Activated CD4-positive, alpha-beta T cell treated with anti-CD3 and anti-CD28 coated beads, Interleukin-2, Interleukin-6, amounts not matched to agents 100 ng/mL and 50 ng/mL, durations not matched to agents 16 hours and 8 hours (primary cell): Measurements from ENCODE around the gene SRGAP3.

Experiments
- DNase-seq: peaks from one replicate; pipeline ENCODE4 v3.0.0-alpha.2; 2020

Gene SRGAP3

GRCh38 chr3:8952130-8952529, 297.3 kb downstream of the SRGAP3 start:
- DNase-seq, result no peak

GRCh38 chr3:8945890-8946600, 303.4 kb downstream of the SRGAP3 start:
- no peak for DNase-seq

DNA sequence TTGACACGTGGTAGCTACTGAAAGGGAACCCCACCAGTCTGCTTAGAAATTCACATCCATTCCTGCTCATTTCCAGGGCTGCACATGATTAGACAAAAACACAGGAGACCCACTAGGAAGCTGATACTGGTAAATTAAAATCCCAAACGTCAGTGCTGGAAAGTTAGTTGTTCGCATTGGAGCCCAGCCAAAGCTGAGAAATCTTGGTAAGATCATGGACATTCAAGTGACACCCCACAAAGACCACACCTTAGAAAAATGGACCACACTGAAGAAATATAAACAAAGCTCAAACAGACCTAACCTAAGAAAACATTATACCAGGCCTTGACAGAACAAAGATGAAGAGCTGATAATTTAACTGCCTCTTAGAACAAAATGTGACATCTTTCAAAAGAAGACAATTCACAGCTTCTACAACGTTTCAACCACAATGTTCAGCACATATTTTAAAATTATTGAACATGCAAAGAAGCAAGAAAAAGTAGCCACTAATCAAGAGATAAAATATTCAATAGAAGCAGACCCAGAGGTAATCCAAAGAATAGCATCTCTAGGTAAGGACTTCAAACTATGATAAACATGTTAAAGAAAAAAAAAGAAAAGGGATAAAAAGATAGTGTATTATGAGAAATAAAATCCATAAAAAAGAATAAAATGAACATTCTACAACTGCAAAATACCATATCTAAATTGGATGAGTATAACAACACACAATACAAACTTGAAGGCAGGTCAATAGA, 306.5 kb downstream of the SRGAP3 start:
- DNase-seq, result no peak

GRCh38 chr3:8942115-8942514, 307.3 kb downstream of the SRGAP3 start:
- no peak for DNase-seq

- DNase-seq, result no peak
These were observed 311.4 kb downstream of the SRGAP3 start for GRCh38 chr3:8938021-8938420.

DNA sequence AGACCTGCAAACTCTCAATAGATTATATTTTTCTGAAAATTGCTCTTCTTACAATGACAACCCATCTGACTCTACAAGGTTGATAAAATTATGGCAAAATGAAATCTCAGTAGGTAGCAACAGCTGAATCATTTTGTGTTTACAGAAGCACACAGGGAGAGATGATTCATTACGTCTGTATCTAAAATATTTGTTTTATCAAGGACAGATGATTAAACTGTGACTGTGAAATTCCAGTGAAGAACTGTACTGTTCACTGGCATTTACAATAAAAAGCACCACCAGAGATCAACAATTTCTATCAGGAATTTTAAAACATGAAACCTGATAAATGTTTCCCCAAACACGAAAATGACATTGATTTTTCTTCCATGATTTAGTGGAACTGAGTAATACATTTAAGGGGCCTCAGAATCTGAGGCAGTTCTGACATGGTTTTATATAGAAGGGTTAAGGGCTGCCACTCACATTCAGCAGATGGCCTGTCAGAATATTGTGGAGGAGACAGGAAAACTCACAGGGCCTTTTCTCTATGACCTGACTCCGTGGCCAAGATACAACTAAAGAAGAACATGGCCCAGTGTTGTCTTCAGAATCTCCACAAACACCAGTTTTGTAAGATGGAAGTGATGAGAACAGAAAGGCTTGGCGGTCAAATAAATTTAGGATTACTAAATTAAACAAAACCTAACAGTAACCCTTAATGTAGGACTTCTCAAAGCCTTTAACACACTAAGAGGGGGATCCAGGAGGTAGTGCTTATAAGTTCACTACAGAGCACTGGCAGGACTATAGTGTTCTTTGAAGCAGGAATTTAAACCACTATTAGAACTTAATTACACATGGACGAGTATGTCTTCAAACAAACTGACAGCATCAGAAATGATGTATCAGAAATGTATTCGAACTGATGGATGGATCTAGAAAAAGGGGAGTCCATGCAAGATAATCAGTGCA, 312.1 kb downstream of the SRGAP3 start:
- no peak for DNase-seq

- no peak for DNase-seq
These were observed 316.9 kb downstream of the SRGAP3 start for GRCh38 chr3:8932507-8932906.

DNA sequence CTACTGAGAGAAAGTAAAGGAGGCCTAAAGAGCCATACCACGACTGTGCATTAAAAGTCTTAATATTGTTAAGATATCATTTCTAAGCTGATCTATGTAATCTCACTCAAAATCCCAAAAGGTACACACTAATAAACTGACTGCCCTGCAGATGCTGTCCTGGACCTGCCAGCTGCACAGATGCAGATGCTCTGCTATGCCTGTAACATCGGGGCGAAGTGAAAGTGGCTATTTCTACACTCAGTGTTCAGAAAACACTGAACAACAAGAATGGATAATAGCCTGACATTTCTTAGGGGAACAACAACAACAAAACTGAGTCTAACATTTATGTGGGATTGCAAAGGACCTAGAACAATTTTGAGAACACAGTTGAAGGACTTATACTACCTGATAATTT, 318.1 kb downstream of the SRGAP3 start:
- DNase-seq, result no peak
